ENCODE data around the gene KLHL29. TPM values are rescaled to one million over a fixed set of nuclear protein-coding genes. Genes with fewer than 3 reads are reported as not detected.
A peak's percentile ranks its signal among the peaks of the same experiment; 100 is the strongest.

Gene KLHL29
- total RNA-seq, 1 experiment from 2014 or later = 16.7 TPM

DNA sequence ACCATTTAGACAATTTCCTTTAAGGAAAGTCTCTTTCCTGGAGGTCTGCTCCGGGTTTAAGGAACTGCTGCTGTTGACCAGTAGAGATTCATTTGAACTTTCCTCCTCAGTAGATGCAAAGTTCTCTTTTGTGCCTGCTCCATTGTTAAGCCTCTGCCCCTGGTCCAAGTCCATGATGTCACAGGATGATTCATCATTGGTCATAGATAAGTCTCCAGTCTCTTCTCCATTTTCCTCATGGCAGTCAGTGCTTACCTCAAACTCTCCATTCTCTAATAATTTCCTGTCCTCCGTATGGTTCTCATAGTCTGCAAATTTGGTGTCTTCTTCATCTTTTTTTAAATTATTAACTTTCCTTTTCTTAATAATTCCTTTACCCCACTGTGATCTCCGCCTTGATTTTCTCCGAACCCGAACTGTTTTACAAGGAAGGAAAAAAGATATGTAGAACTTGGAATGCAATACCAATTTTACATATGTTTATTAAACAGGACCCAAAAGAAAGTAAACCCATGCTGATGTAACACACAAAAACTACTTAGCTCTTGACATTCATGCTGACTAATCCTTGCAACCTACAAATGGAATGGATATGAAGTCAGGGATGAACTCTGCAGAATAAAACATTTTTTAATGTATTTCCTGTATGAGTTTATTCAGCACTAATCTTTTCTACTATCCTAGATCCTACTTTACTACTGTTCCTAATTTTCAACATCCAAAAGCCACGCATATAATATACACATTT, 372.9 kb downstream of the KLHL29 start:
- ChIA-PET CTCF (no interaction called here), POLR2A (no interaction called here), RAD21 (ENCODE audit: low non-redundant PET in 1 of 2, low total read pairs in 2 of 2, uncharacterized antibody in 2 of 2, unreplicated experiment in 2 of 2) (no interaction called here)
- H3K36me3 ChIP-seq (ENCODE audit: control insufficient read depth in 1 of 2, insufficient read depth in 2 of 2, low read length in 2 of 2) = no peaks in the 10 kb centered on the region
- H3K9ac ChIP-seq (ENCODE audit: low read length) = no peak overlapping the region
- H3K27me3 ChIP-seq (ENCODE audit: insufficient read depth, low read length) = no peaks in the 10 kb centered on the region
- H3K4me3 ChIP-seq (replicated peaks in 1 of 2; ENCODE audit: low read depth in 1 of 2, low read length in 2 of 2) = no peak overlapping the region
- no peak overlapping the region; the same call in 1 of the 2 replicates for H3K4me2 ChIP-seq (ENCODE audit: low read length)
- TF ChIP-seq ATF3 (IDR thresholded peaks at IDR 0.05) = peak; percentile 40; the same call in 1 of the 2 replicates
- TF ChIP-seq JUND (IDR thresholded peaks at IDR 0.05) = peak; percentile 59
- peak; percentile 74 for TF ChIP-seq FOSL1 (IDR thresholded peaks at IDR 0.05; ENCODE audit: low read depth)
- TF ChIP-seq CTCF (IDR thresholded peaks at IDR 0.05 in 2 of 3, conservative IDR thresholded peaks at IDR 0.05 in 1 of 3; ENCODE audit: borderline replicate concordance in 1 of 3, insufficient read depth in 1 of 3, low read depth in 2 of 3, low read length in 2 of 3) = no peak
- 0 out of 2 replicates have a peak, but pooled peaks have one; percentile 18 for TF ChIP-seq CBX3 (IDR thresholded peaks at IDR 0.05; ENCODE audit: low read depth)
- TF ChIP-seq, protein P1, sequence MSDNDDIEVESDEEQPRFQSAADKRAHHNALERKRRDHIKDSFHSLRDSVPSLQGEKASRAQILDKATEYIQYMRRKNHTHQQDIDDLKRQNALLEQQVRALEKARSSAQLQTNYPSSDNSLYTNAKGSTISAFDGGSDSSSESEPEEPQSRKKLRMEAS (IDR thresholded peaks at IDR 0.05) = 0 out of 2 replicates have a peak, but pooled peaks have one; percentile 2
- no peak for TF ChIP-seq EGR1 (IDR thresholded peaks at IDR 0.05; ENCODE audit: low read depth)
- peak; percentile 32 for TF ChIP-seq YY1 (IDR thresholded peaks at IDR 0.05; ENCODE audit: extremely low read depth, insufficient replicate concordance, low read depth, low read length)
- TF ChIP-seq CEBPB (IDR thresholded peaks at IDR 0.05; ENCODE audit: low read depth) = 0 out of 2 replicates have a peak, but pooled peaks have one; percentile 3
- TF ChIP-seq SP1 (IDR thresholded peaks at IDR 0.05; ENCODE audit: low read depth) = peak; percentile 24; the same call in 1 of the 2 replicates
- TF ChIP-seq, protein P2, sequence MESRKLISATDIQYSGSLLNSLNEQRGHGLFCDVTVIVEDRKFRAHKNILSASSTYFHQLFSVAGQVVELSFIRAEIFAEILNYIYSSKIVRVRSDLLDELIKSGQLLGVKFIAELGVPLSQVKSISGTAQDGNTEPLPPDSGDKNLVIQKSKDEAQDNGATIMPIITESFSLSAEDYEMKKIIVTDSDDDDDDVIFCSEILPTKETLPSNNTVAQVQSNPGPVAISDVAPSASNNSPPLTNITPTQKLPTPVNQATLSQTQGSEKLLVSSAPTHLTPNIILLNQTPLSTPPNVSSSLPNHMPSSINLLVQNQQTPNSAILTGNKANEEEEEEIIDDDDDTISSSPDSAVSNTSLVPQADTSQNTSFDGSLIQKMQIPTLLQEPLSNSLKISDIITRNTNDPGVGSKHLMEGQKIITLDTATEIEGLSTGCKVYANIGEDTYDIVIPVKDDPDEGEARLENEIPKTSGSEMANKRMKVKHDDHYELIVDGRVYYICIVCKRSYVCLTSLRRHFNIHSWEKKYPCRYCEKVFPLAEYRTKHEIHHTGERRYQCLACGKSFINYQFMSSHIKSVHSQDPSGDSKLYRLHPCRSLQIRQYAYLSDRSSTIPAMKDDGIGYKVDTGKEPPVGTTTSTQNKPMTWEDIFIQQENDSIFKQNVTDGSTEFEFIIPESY (IDR thresholded peaks at IDR 0.05; ENCODE audit: extremely low read depth, insufficient replicate concordance, low read length) = no peak
- ATAC-seq (peak; percentile 60), DNase-seq (ENCODE audit: low read depth, low spot score) (peak; percentile 48)
- no TSS peak for BruUV-seq (replicated peaks)
- intact Hi-C loops (cut with micrococcal nuclease) = loop anchor here (5.0 kb wide), 1 partner anchor 391 kb away; no protein-coding TSS in a partner anchor
- no peak overlapping the region for H2AFZ ChIP-seq (ENCODE audit: low read depth, low read length, poor library complexity, severe bottlenecking)
- H3K9me3 ChIP-seq (ENCODE audit: control insufficient read depth in 1 of 2, insufficient read depth in 1 of 2, low read depth in 1 of 2, low read length in 2 of 2) = no peaks in the 10 kb centered on the region
- no peaks in the 10 kb centered on the region for H4K20me1 ChIP-seq (ENCODE audit: insufficient read depth)
- H3K79me2 ChIP-seq (ENCODE audit: insufficient read depth, low read length) = no peaks in the 10 kb centered on the region
- H3K4me1 ChIP-seq (ENCODE audit: control insufficient read depth in 1 of 2, insufficient read depth in 2 of 2, low read length in 2 of 2) = peaks cover 0 to 10% of the 10 kb centered on the region in 2 experiments; a peak in 2 of 4 replicates
- no peaks in the 10 kb centered on the region for H3K9me2 ChIP-seq (ENCODE audit: insufficient read depth)
- no peak overlapping the region for H3K27ac ChIP-seq (ENCODE audit: low read depth, low read length)
